Neural crest cell (in vitro differentiated cells): ENCODE data around the gene SLIT3. TPM values are rescaled to one million over a fixed set of nuclear protein-coding genes. Genes with fewer than 3 reads are reported as not detected.
A peak's percentile ranks its signal among the peaks of the same experiment; 100 is the strongest.

Experiments used
- DNase-seq: peaks from one replicate; pipeline ENCODE4 v3.0.0; 2021; ENCODE audit warnings: low read depth, mixed read lengths, low spot score
- H3K27ac Mint-ChIP-seq: one replicate; pipeline ENCODE4 v1.8.0; 2021; ENCODE audit warnings: mild to moderate bottlenecking, mixed read lengths; ENCODE audit not compliant: unreplicated experiment
- H3K27me3 Mint-ChIP-seq: 2 replicates; pipeline ENCODE4 v1.8.0; 2021; ENCODE audit warnings: low read depth, mild to moderate bottlenecking, mixed read lengths
- H3K36me3 Mint-ChIP-seq: 2 replicates; pipeline ENCODE4 v1.8.0; 2021; ENCODE audit warnings: low read depth, mild to moderate bottlenecking, mixed read lengths
- H3K4me1 Mint-ChIP-seq: 2 replicates; pipeline ENCODE4 v1.8.0; 2021; ENCODE audit warnings: mixed read lengths
- H3K4me3 Mint-ChIP-seq: one replicate; pipeline ENCODE4 v1.8.0; 2021; ENCODE audit warnings: mild to moderate bottlenecking, mixed read lengths
- H3K9me3 Mint-ChIP-seq: 2 replicates; pipeline ENCODE4 v1.8.0; 2021; ENCODE audit warnings: mixed read lengths
- CTCF ChIP-seq: fragments of 200-600 bp; sonication (generic); conservative IDR thresholded peaks from 2 replicates; pipeline ENCODE4 v1.5.0; 2021; ENCODE audit warnings: antibody characterized with exemption, mild to moderate bottlenecking
- total RNA-seq: library from RNA; stranded (reverse); gene quantifications from 2 replicates; pipeline ENCODE4 v1.2.1, GENCODE V29; 2021

The SLIT3 gene
- total RNA-seq, 1 donor from 2014 or later, result 13.3 TPM

GRCh38 chr5:168710706-168711105 is 590.2 kb downstream of the SLIT3 start:
- no peak overlapping the region for H3K27ac Mint-ChIP-seq
- no peaks in the 10 kb centered on the region for H3K27me3 Mint-ChIP-seq
- no peak overlapping the region for H3K4me3 Mint-ChIP-seq
- H3K4me1 Mint-ChIP-seq, result peaks cover 18% of the 10 kb centered on the region
- H3K9me3 Mint-ChIP-seq, result no peaks in the 10 kb centered on the region
- no peaks in the 10 kb centered on the region for H3K36me3 Mint-ChIP-seq
- TF ChIP-seq CTCF, result no peak
- DNase-seq, result no peak

- Mint-ChIP-seq H3K9me3 (no peaks in the 10 kb centered on the region), H3K27me3 (no peaks in the 10 kb centered on the region), H3K4me3 (no peak overlapping the region), H3K4me1 (peaks cover 18% of the 10 kb centered on the region), H3K27ac (peak overlapping the region; percentile 69), H3K36me3 (no peaks in the 10 kb centered on the region)
- DNase-seq, result no peak
- TF ChIP-seq CTCF, result no peak
Measured at GRCh38 chr5:168707716-168708695, 592.9 kb downstream of the SLIT3 start.

GRCh38 chr5:168706655-168707069 is 594.3 kb downstream of the SLIT3 start:
- no peaks in the 10 kb centered on the region for H3K27me3 Mint-ChIP-seq
- peak; percentile 38 for DNase-seq
- no peak overlapping the region for H3K27ac Mint-ChIP-seq
- H3K9me3 Mint-ChIP-seq, result no peaks in the 10 kb centered on the region
- peaks cover 9% of the 10 kb centered on the region for H3K4me1 Mint-ChIP-seq
- H3K36me3 Mint-ChIP-seq, result no peaks in the 10 kb centered on the region
- H3K4me3 Mint-ChIP-seq, result no peak overlapping the region
- peak; percentile 76 for TF ChIP-seq CTCF

GRCh38 chr5:168705321-168705720 is 595.6 kb downstream of the SLIT3 start:
- H3K27me3 Mint-ChIP-seq, result no peaks in the 10 kb centered on the region
- no peaks in the 10 kb centered on the region for H3K36me3 Mint-ChIP-seq
- no peaks in the 10 kb centered on the region for H3K9me3 Mint-ChIP-seq
- DNase-seq, result no peak
- TF ChIP-seq CTCF, result no peak
- H3K4me1 Mint-ChIP-seq, result peaks cover 9% of the 10 kb centered on the region
- H3K27ac Mint-ChIP-seq, result peak overlapping the region; percentile 7
- no peak overlapping the region for H3K4me3 Mint-ChIP-seq

- no peaks in the 10 kb centered on the region for H3K36me3 Mint-ChIP-seq
- peaks cover 4% of the 10 kb centered on the region for H3K4me1 Mint-ChIP-seq
- H3K27me3 Mint-ChIP-seq, result no peaks in the 10 kb centered on the region
- H3K4me3 Mint-ChIP-seq, result no peak overlapping the region
- no peak overlapping the region for H3K27ac Mint-ChIP-seq
- DNase-seq, result no peak
- no peaks in the 10 kb centered on the region for H3K9me3 Mint-ChIP-seq
- no peak for TF ChIP-seq CTCF
Measured at GRCh38 chr5:168702511-168702910, 598.4 kb downstream of the SLIT3 start.
